ENCODE data around the gene CKM. TPM values are rescaled to one million over a fixed set of nuclear protein-coding genes. Genes with fewer than 3 reads are reported as not detected.
"Not testable (repeated sequence)": the region's sequence is repeated elsewhere in the genome, so short reads cannot be mapped to it uniquely, and the experiment has no call there.

The CKM gene
- total and polyA plus RNA-seq, 7 donors: 0.48 to 14.4 (median 0.83) TPM

DNA sequence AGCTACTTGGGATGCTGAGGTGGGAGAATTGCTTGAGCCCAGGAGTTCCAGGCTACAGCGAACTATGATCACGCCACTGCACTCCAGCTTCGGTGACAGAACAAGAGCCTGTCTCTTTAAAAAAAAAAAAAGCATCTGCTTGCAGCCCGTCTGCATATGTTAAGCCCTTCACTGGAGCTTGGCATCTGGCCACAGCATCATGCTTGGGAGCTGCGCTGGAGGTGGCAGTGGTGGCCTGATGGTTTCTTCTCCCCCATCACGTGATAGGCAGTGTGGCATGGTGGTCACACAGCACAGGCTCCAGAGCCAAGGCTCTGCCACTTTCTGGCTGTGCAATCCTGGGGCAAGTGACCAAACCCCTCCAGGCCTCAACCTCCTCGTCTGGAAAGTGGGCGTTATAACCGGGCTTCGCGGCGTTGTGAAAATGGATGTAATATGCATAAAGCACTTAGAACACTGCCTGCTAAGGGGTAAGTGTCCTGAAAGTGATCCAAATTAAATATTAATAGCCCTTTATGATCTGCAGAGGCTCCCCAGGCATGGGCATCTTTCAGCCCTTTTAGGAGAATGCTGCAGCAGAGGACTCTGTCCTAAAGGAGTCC is 47.2 kb downstream of the CKM start:
- Histone ChIP-seq H3K4me3 (no peak overlapping the region), H3K27me3 (no peaks in the 10 kb centered on the region), H3K27ac (no peak overlapping the region), H3K4me1 (no peaks in the 10 kb centered on the region), H3K36me3 (peaks cover 10 to 87% (median 32%) of the 10 kb centered on the region in 4 donors), H3K9me3 (no peaks in the 10 kb centered on the region)
- intact Hi-C loops (cut with DNase I): no loop called here
- 82% methylated on average over 12 of the region's 12 CpGs for WGBS, 2 donors
- TF ChIP-seq, protein P1, sequence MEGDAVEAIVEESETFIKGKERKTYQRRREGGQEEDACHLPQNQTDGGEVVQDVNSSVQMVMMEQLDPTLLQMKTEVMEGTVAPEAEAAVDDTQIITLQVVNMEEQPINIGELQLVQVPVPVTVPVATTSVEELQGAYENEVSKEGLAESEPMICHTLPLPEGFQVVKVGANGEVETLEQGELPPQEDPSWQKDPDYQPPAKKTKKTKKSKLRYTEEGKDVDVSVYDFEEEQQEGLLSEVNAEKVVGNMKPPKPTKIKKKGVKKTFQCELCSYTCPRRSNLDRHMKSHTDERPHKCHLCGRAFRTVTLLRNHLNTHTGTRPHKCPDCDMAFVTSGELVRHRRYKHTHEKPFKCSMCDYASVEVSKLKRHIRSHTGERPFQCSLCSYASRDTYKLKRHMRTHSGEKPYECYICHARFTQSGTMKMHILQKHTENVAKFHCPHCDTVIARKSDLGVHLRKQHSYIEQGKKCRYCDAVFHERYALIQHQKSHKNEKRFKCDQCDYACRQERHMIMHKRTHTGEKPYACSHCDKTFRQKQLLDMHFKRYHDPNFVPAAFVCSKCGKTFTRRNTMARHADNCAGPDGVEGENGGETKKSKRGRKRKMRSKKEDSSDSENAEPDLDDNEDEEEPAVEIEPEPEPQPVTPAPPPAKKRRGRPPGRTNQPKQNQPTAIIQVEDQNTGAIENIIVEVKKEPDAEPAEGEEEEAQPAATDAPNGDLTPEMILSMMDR (IDR thresholded peaks at IDR 0.05): no peak
- TF ChIP-seq POLR2A (IDR thresholded peaks at IDR 0.05): no peak
- no peak for DNase-seq

DNA sequence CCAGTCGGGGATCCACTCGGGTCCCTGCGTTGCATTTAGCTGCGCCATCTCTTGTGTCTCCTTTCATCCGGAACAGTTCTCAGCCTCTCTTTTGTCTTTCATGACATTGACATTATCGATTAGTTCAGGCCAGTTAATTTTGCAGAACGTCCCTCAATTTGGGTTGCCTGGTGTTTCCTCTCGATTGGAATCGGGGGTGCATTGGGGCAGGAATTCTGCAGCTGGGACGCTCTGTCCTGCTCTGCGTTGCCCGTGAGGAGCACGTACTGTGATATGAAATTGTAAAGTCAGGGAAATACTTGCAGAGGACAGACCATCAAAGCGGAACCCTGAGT is 49.2 kb downstream of the CKM start:
- Histone ChIP-seq H3K4me3 (no peak overlapping the region), H3K36me3 (peaks cover 10 to 86% (median 22%) of the 10 kb centered on the region in 4 donors), H3K4me1 (no peaks in the 10 kb centered on the region), H3K27ac (no peak overlapping the region), H3K9me3 (no peaks in the 10 kb centered on the region), H3K27me3 (no peaks in the 10 kb centered on the region)
- DNase-seq: no peak
- WGBS, 2 donors: 94% methylated on average over 14 of the region's 14 CpGs
- TF ChIP-seq, protein P1 (IDR thresholded peaks at IDR 0.05): no peak
- TF ChIP-seq POLR2AphosphoS5 (IDR thresholded peaks at IDR 0.05) (no peak), POLR2A (IDR thresholded peaks at IDR 0.05) (no peak), EP300 (IDR thresholded peaks at IDR 0.05) (no peak)
- intact Hi-C loops (cut with DNase I): no loop called here

DNA sequence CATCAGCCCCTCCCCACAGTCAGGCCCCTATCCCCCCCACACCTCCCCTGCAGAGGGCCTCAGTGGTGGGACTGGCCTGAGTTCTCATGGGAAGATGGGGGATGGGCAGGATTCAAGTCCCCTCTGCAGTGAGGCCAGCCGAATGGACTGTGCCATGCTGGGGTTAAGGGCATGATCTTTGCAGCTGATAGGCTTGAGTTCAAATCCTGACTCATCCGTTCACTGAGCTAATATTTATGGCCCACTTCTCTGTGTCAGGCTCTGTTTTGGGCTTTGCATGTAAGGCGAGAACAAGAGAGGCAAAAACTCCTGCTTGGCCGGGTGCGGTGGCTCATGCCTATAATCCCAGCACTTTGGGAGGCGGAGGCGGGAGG is 51.0 kb downstream of the CKM start:
- Histone ChIP-seq H3K4me1 (no peaks in the 10 kb centered on the region), H3K9me3 (no peaks in the 10 kb centered on the region), H3K27me3 (no peaks in the 10 kb centered on the region), H3K36me3 (peaks cover 5 to 87% (median 16%) of the 10 kb centered on the region in 4 donors), H3K27ac (no peak overlapping the region), H3K4me3 (no peak overlapping the region)
- intact Hi-C loops (cut with DNase I): no loop called here
- WGBS, 2 donors: 82% methylated on average over 7 of the region's 7 CpGs
- TF ChIP-seq POLR2A (IDR thresholded peaks at IDR 0.05) (no peak), POLR2AphosphoS5 (IDR thresholded peaks at IDR 0.05) (no peak), EP300 (IDR thresholded peaks at IDR 0.05) (no peak)
- TF ChIP-seq, protein P1 (IDR thresholded peaks at IDR 0.05): no peak
- no peak for DNase-seq

DNA sequence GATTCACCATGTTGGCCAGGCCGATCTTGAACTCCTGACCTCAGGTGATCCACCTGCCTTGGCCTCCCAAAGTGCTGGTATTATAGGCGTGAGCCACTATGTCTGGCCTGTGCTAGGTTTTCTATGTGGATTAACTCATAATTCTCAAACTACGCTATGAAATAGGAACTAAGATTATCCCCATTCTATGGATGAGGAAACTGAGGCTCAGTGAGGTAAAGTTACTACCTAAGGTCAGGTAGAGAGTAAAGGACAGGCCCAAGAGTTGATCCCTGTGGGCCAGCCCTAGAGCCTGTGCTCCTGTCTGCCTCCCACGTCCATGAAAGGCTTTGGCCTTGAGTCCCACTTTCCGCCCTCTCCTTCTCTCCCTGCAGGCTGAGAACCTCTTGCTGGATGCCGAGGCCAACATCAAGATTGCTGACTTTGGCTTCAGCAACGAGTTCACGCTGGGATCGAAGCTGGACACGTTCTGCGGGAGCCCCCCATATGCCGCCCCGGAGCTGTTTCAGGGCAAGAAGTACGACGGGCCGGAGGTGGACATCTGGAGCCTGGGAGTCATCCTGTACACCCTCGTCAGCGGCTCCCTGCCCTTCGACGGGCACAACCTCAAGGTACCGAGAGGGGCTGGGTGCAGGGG is 51.5 kb downstream of the CKM start:
- intact Hi-C loops (cut with DNase I): no loop called here
- H3K9me3 ChIP-seq: no peaks in the 10 kb centered on the region
- H3K4me3 ChIP-seq: no peak overlapping the region
- H3K27me3 ChIP-seq: no peaks in the 10 kb centered on the region
- DNase-seq: no peak
- no peak for TF ChIP-seq POLR2AphosphoS5 (IDR thresholded peaks at IDR 0.05)
- H3K4me1 ChIP-seq: no peaks in the 10 kb centered on the region
- peaks cover 5 to 90% (median 16%) of the 10 kb centered on the region in 4 donors for H3K36me3 ChIP-seq
- WGBS, 2 donors: 91 to 92% methylated on average over 21 of the region's 21 CpGs
- H3K27ac ChIP-seq: no peak overlapping the region

DNA sequence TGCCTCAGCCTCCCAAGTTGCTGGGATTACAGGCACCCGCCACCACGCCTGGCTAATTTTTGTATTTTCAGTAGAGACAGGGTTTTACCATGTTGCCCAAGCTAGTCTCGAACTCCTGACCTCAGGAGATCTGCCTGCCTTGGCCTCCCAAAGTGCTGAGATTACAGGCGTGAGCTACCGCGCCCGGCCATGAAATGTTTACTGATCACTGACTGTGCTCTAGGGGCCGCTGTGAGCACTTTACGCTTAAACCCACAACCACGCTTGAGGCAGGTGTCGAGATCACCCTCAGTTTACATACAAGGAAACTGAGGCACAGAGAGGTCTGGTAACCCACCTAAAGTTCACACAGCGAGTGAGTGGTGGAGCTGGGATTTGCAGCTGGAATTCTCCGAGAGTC is 52.7 kb downstream of the CKM start:
- DNase-seq; H3K4me3 ChIP-seq; H3K9me3 ChIP-seq; H3K4me1 ChIP-seq; intact Hi-C loops (cut with DNase I); H3K27ac ChIP-seq; H3K27me3 ChIP-seq: not testable (repeated sequence)
- peaks cover 5 to 86% (median 16%) of the 10 kb centered on the region in 4 donors for H3K36me3 ChIP-seq
- whole genome bisulfite sequencing, 2 donors: 88 to 91% methylated on average over 13 of the region's 13 CpGs

DNA sequence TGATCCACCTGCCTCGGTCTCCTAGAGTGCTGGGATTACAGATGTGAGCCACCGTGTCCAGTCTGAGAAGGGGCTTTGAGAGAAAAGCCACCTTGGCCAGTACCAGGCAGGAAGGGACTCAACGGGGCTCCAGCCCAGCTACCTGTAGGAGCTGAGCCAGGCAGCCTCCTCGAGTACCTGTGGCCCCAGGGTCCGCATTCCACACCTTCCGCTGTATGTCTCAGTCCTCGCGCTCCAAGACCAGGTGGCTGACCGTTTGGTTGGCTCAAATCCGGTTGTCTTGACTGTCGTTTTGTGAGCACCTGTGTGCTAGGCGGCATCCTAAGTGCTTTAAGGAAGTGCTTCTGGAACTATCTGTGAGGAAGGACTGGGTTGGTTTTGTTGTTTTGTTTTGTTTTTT is 55.4 kb downstream of the CKM start:
- no peak overlapping the region for H3K27ac ChIP-seq
- no peaks in the 10 kb centered on the region for H3K9me3 ChIP-seq
- H3K4me1 ChIP-seq: no peaks in the 10 kb centered on the region
- H3K4me3 ChIP-seq: no peak overlapping the region
- TF ChIP-seq POLR2AphosphoS5 (IDR thresholded peaks at IDR 0.05) (no peak), EP300 (IDR thresholded peaks at IDR 0.05) (no peak), POLR2A (IDR thresholded peaks at IDR 0.05) (no peak)
- TF ChIP-seq, protein P1 (IDR thresholded peaks at IDR 0.05): no peak
- no peak for DNase-seq
- intact Hi-C loops (cut with DNase I): no loop called here
- H3K27me3 ChIP-seq: no peaks in the 10 kb centered on the region
- WGBS, 2 donors: 90 to 95% methylated on average over 12 of the region's 12 CpGs
- H3K36me3 ChIP-seq: peaks cover 5 to 69% (median 9%) of the 10 kb centered on the region in 4 donors

Data from sigmoid colon (tissue), 7 donors.